HG02884 (cell line): ENCODE results near the gene UBE2Z.
"Not testable (repeated sequence)": the region's sequence is repeated elsewhere in the genome, so short reads cannot be mapped to it uniquely, and the experiment has no call there.

Source experiments
- ATAC-seq: cut with Tn5 transposase; IDR thresholded peaks from one replicate; pipeline ENCODE4 v1.9.1; 2021; ENCODE audit warnings: mild to moderate bottlenecking, moderate library complexity; ENCODE audit not compliant: unreplicated experiment

UBE2Z gene

GRCh38 chr17:48903401-48903800, 4.8 kb upstream of the UBE2Z start:
- no peak for ATAC-seq

GRCh38 chr17:48904428-48904827, 3.8 kb upstream of the UBE2Z start:
- no peak for ATAC-seq

GRCh38 chr17:48905987-48906515, 2.2 kb upstream of the UBE2Z start:
- ATAC-seq, result no peak

- ATAC-seq, result no peak
Observed at GRCh38 chr17:48907713-48908046, 527 bp upstream of the UBE2Z start.

GRCh38 chr17:48908853-48909394, 717 bp downstream of the UBE2Z start:
- no peak for ATAC-seq

GRCh38 chr17:48909783-48910182, 1.6 kb downstream of the UBE2Z start:
- ATAC-seq, result no peak

GRCh38 chr17:48910370-48910769, 2.2 kb downstream of the UBE2Z start:
- ATAC-seq, result no peak

GRCh38 chr17:48912476-48912875, 4.3 kb downstream of the UBE2Z start:
- no peak for ATAC-seq

- ATAC-seq, result peak; percentile 77
Observed at GRCh38 chr17:48915459-48916282, 7.5 kb downstream of the UBE2Z start.

- ATAC-seq, result no peak
Observed at GRCh38 chr17:48925251-48925990, 17.2 kb downstream of the UBE2Z start.

- no peak for ATAC-seq
Observed at GRCh38 chr17:48925991-48926342, 17.8 kb downstream of the UBE2Z start.

- no peak for ATAC-seq
Observed at GRCh38 chr17:48927978-48928745, 20.0 kb downstream of the UBE2Z start.

GRCh38 chr17:48928876-48929811, 20.9 kb downstream of the UBE2Z start:
- ATAC-seq, result no peak

GRCh38 chr17:48929812-48930165, 21.6 kb downstream of the UBE2Z start:
- ATAC-seq, result no peak

GRCh38 chr17:48930435-48930873, 22.2 kb downstream of the UBE2Z start:
- no peak for ATAC-seq

- no peak for ATAC-seq
Observed at GRCh38 chr17:48933035-48933434, 24.8 kb downstream of the UBE2Z start.

GRCh38 chr17:48944515-48945260, 36.5 kb downstream of the UBE2Z start, which contains the start of gene SNF8:
Gene SNF8 (minus strand): TSS chr17:48944842. CDS start chr17:48944734, 108 bp downstream.
- ATAC-seq, result peak; percentile 70

- not testable (repeated sequence) for ATAC-seq
Observed at GRCh38 chr17:48945261-48945651, 37.0 kb downstream of the UBE2Z start.

GRCh38 chr17:48951572-48951971, 43.4 kb downstream of the UBE2Z start:
- ATAC-seq, result no peak
